Kidney (tissue), 14 donors: ENCODE data around the gene CCDC192. TPM values are rescaled to one million over a fixed set of nuclear protein-coding genes. Genes with fewer than 3 reads are reported as not detected.

Source experiments
- DNase-seq, 5 donors: peaks; one replicate each; pipeline ENCODE4 v3.0.0-alpha.2; 2013 to 2020
- FAIRE-seq: peaks from 2 replicates; lab custom pipeline; 2012; peaks lifted over from hg19 to GRCh38; lab: Jason Lieb, UNC
- H3K27ac ChIP-seq, 2 donors: one replicate each; pipeline ENCODE4 v1.7.0; 2013; ENCODE audit warnings: low read depth in 2 of 2, low read length in 2 of 2, inconsistent platforms in 1 of 2
- H3K27me3 ChIP-seq: one replicate; pipeline ENCODE4 v1.7.1; 2013; ENCODE audit warnings: low read length, inconsistent platforms; ENCODE audit not compliant: control insufficient read depth, insufficient read depth
- H3K36me3 ChIP-seq, 3 donors: one replicate each; pipeline versions ENCODE4 v1.7.0 to v1.7.1; 2013; ENCODE audit warnings: low read length in 3 of 3, control low read depth in 1 of 3, inconsistent platforms in 1 of 3; ENCODE audit not compliant: insufficient read depth in 3 of 3, control insufficient read depth in 2 of 3
- H3K4me1 ChIP-seq, 3 donors: one replicate each; pipeline versions ENCODE4 v1.7.0 to v1.7.1; 2013; ENCODE audit warnings: low read length in 3 of 3, inconsistent platforms in 1 of 3, low read depth in 1 of 3; ENCODE audit not compliant: control insufficient read depth in 2 of 3, insufficient read depth in 2 of 3
- H3K4me3 ChIP-seq, 3 donors: one replicate each; pipeline versions ENCODE4 v1.7.0 to v1.8.1; 2013; ENCODE audit warnings: low read length in 3 of 3, control low read depth in 1 of 3, inconsistent platforms in 1 of 3
- H3K9ac ChIP-seq, 3 donors: one replicate each; pipeline versions ENCODE4 v1.7.0 to v1.7.1; 2013; ENCODE audit warnings: low read length in 3 of 3, control low read depth in 1 of 3, inconsistent platforms in 1 of 3
- H3K9me3 ChIP-seq, 3 donors: one replicate each; pipeline versions ENCODE4 v1.7.0 to v1.7.1; 2013; ENCODE audit warnings: low read length in 3 of 3, control low read depth in 1 of 3, inconsistent platforms in 1 of 3; ENCODE audit not compliant: control insufficient read depth in 2 of 3, insufficient read depth in 1 of 3
- CTCF ChIP-seq: IDR thresholded peaks from 3 replicates; pipeline ENCODE4 v1.5.1; 2012; ENCODE audit warnings: mild to moderate bottlenecking, moderate library complexity, borderline replicate concordance; ENCODE audit not compliant: insufficient read depth; ENCODE audit errors: extremely low read depth
- intact Hi-C: fragments of 100-400 bp; cut with DNase I; formaldehyde crosslinking; loops from one replicate; pipeline ENCODE4 v1.11.1; 2022
- polyA plus RNA-seq: library from polyadenylated mRNA; stranded (reverse); fragments of 350-450 nt; fragmentation: Illumina TruSeq; extraction: RNeasy Lipid Tissue Mini Kit (QIAGEN cat#74804); gene quantifications from one replicate; pipeline ENCODE4 v1.2.3, GENCODE V29; 2014; ENCODE audit warnings: low read depth, low replicate concordance; ENCODE audit not compliant: insufficient read depth
- total RNA-seq: library from RNA; stranded (reverse); fragmentation: NEBNext Ultra II Directional; extraction: Animal tissue kit (Norgen Biotek cat#: 25700); gene quantifications from one replicate; pipeline ENCODE4 v1.2.1, GENCODE V29; 2021
- donor health status: control.
- donor health status: control.
- donor health status: control.
- donor health status: control.
- donor health status: control.
- donor health status: DM: yes; HTN: yes; CAD: no.
- donor health status: Normal renal cell carcinoma (clear cell type).

The CCDC192 gene
- total and polyA plus RNA-seq, 2 donors from 2014 or later, result not detected

- intact Hi-C loops, result no loop called here
These were observed 155.1 kb downstream of the CCDC192 start for GRCh38 chr5:127858116-127858784.

GRCh38 chr5:127860291-127860690, 157.1 kb downstream of the CCDC192 start:
- no peak overlapping the region for H3K9ac ChIP-seq
- H3K4me3 ChIP-seq, result no peak overlapping the region
- no peaks in the 10 kb centered on the region for H3K27me3 ChIP-seq
- TF ChIP-seq CTCF, result no peak
- no peaks in the 10 kb centered on the region for H3K36me3 ChIP-seq
- peaks cover 0 to 4% (median 0%) of the 10 kb centered on the region in 3 donors for H3K9me3 ChIP-seq
- no peaks in the 10 kb centered on the region for H3K4me1 ChIP-seq
- no peak for DNase-seq
- no peak for FAIRE-seq
- intact Hi-C loops, result no loop called here
- H3K27ac ChIP-seq, result no peak overlapping the region

More at GRCh38 chr5:127858116-127858784, 155.1 kb downstream of the CCDC192 start:
- H3K9me3 ChIP-seq, result peaks cover 0 to 5% (median 0%) of the 10 kb centered on the region in 3 donors
- no peak overlapping the region for H3K9ac ChIP-seq
- H3K27me3 ChIP-seq, result no peaks in the 10 kb centered on the region
- H3K27ac ChIP-seq, result no peak overlapping the region
- no peak for TF ChIP-seq CTCF
- no peaks in the 10 kb centered on the region for H3K4me1 ChIP-seq
- no peaks in the 10 kb centered on the region for H3K36me3 ChIP-seq
- FAIRE-seq (no peak), DNase-seq (no peak)
- H3K4me3 ChIP-seq, result no peak overlapping the region

GRCh38 chr5:127863161-127863560, 160.0 kb downstream of the CCDC192 start:
- H3K27me3 ChIP-seq, result no peaks in the 10 kb centered on the region
- no peaks in the 10 kb centered on the region for H3K36me3 ChIP-seq
- intact Hi-C loops, result no loop called here
- peaks cover 0 to 2% (median 0%) of the 10 kb centered on the region in 3 donors for H3K4me1 ChIP-seq
- no peak for TF ChIP-seq CTCF
- H3K4me3 ChIP-seq, result no peak overlapping the region
- no peak overlapping the region for H3K9ac ChIP-seq
- DNase-seq (no peak), FAIRE-seq (no peak)
- no peaks in the 10 kb centered on the region for H3K9me3 ChIP-seq
- no peak overlapping the region for H3K27ac ChIP-seq
